ENCODE data around the gene HSD3B7.

The HSD3B7 gene

GRCh38 chr16:31007684-31008083, 22.7 kb downstream of the HSD3B7 start:
- Histone ChIP-seq H3K36me3 (ENCODE audit: control insufficient read depth, insufficient read depth, low read length) (no peaks in the 10 kb centered on the region), H3K27me3 (replicated peaks; ENCODE audit: control insufficient read depth, insufficient read depth, low read length) (peaks cover 5% of the 10 kb centered on the region), H3K4me3 (replicated peaks; ENCODE audit: low read depth, low read length) (no peak overlapping the region)
- no peak for TF ChIP-seq CTCF (IDR thresholded peaks at IDR 0.05; ENCODE audit: insufficient read depth, low read length, poor library complexity, severe bottlenecking)
- DNase-seq (ENCODE audit: extremely low read depth, insufficient read length) = no peak

GRCh38 chr16:31008149-31008548, 23.1 kb downstream of the HSD3B7 start:
- Histone ChIP-seq H3K36me3 (ENCODE audit: control insufficient read depth, insufficient read depth, low read length) (no peaks in the 10 kb centered on the region), H3K4me3 (replicated peaks; ENCODE audit: low read depth, low read length) (no peak overlapping the region), H3K27me3 (replicated peaks; ENCODE audit: control insufficient read depth, insufficient read depth, low read length) (peaks cover 5% of the 10 kb centered on the region)
- no peak for DNase-seq (ENCODE audit: extremely low read depth, insufficient read length)
- no peak for TF ChIP-seq CTCF (IDR thresholded peaks at IDR 0.05; ENCODE audit: insufficient read depth, low read length, poor library complexity, severe bottlenecking)

GRCh38 chr16:31008551-31008950, 23.5 kb downstream of the HSD3B7 start:
- no peak for DNase-seq (ENCODE audit: extremely low read depth, insufficient read length)
- Histone ChIP-seq H3K4me3 (replicated peaks; ENCODE audit: low read depth, low read length) (no peak overlapping the region), H3K27me3 (replicated peaks; ENCODE audit: control insufficient read depth, insufficient read depth, low read length) (peaks cover 5% of the 10 kb centered on the region), H3K36me3 (ENCODE audit: control insufficient read depth, insufficient read depth, low read length) (no peaks in the 10 kb centered on the region)
- TF ChIP-seq CTCF (IDR thresholded peaks at IDR 0.05; ENCODE audit: insufficient read depth, low read length, poor library complexity, severe bottlenecking) = no peak

- TF ChIP-seq CTCF (IDR thresholded peaks at IDR 0.05; ENCODE audit: insufficient read depth, low read length, poor library complexity, severe bottlenecking) = no peak
- no peak for DNase-seq (ENCODE audit: extremely low read depth, insufficient read length)
- H3K27me3 ChIP-seq (replicated peaks; ENCODE audit: control insufficient read depth, insufficient read depth, low read length) = peaks cover 5% of the 10 kb centered on the region
- H3K4me3 ChIP-seq (replicated peaks; ENCODE audit: low read depth, low read length) = no peak overlapping the region
- H3K36me3 ChIP-seq (ENCODE audit: control insufficient read depth, insufficient read depth, low read length) = no peaks in the 10 kb centered on the region
Observed at GRCh38 chr16:31009120-31009519, 24.1 kb downstream of the HSD3B7 start.

- Histone ChIP-seq H3K36me3 (ENCODE audit: control insufficient read depth, insufficient read depth, low read length) (no peaks in the 10 kb centered on the region), H3K27me3 (replicated peaks; ENCODE audit: control insufficient read depth, insufficient read depth, low read length) (peaks cover 5% of the 10 kb centered on the region), H3K4me3 (replicated peaks; ENCODE audit: low read depth, low read length) (no peak overlapping the region)
- TF ChIP-seq CTCF (IDR thresholded peaks at IDR 0.05; ENCODE audit: insufficient read depth, low read length, poor library complexity, severe bottlenecking) = peak; percentile 16
- no peak for DNase-seq (ENCODE audit: extremely low read depth, insufficient read length)
Observed at GRCh38 chr16:31009894-31010584, 25.0 kb downstream of the HSD3B7 start.
